ENCODE results near the gene TBX18. TPM values are rescaled to one million over a fixed set of nuclear protein-coding genes. Genes with fewer than 3 reads are reported as not detected.

Gene TBX18
- total and polyA plus RNA-seq, 2 of the 4 experiments (the other 2 are of a cell fraction), result 0.86 to 1.3 TPM

DNA sequence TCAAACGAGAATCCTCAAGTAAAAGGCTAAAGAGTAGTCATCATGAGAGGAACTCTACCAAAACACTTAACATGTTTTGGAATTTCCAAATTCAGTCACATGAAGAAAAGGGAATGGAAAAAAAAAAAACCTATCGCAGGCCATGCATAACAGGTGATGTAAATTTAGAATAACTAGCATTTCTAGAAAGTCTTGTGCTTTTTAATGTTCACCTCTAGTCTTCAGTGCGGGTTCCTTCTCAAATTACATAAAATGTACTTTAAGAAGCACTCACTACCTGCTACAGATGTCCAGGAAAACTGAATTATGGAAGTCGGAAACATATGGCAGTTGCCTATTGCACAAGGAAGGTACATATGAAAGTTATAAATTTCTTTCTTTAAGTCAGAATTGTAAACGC, 6.1 kb upstream of the TBX18 start:
- no peak overlapping the region for H2AK5ac ChIP-seq (ENCODE audit: low read depth, low read length)
- H3K36me3 ChIP-seq (ENCODE audit: control insufficient read depth, insufficient read depth, low read length), result no peaks in the 10 kb centered on the region
- CTCF ChIA-PET, result no interaction called here
- POLR2A ChIA-PET (ENCODE audit: unreplicated experiment), result no interaction called here
- H4K91ac ChIP-seq (ENCODE audit: insufficient read depth, low read depth, low read length), result no peak overlapping the region
- H4K20me1 ChIP-seq (ENCODE audit: insufficient read depth, low read length), result no peaks in the 10 kb centered on the region
- TF ChIP-seq RAD21 (IDR thresholded peaks at IDR 0.05; ENCODE audit: low read length) (no peak), MXI1 (IDR thresholded peaks at IDR 0.05; ENCODE audit: borderline replicate concordance, low read depth, low read length) (no peak), CEBPB (IDR thresholded peaks at IDR 0.05; ENCODE audit: low read depth, low read length) (no peak), MAFK (IDR thresholded peaks at IDR 0.05; ENCODE audit: low read depth, low read length) (no peak), RFX5 (IDR thresholded peaks at IDR 0.05; ENCODE audit: low read depth, low read length) (no peak), ELK1 (IDR thresholded peaks at IDR 0.05; ENCODE audit: borderline replicate concordance, low read depth, low read length) (no peak), FOS (IDR thresholded peaks at IDR 0.05; ENCODE audit: low read depth, low read length) (no peak), NFE2L2 (IDR thresholded peaks at IDR 0.05; ENCODE audit: low read depth, low read length) (no peak), BHLHE40 (IDR thresholded peaks at IDR 0.05; ENCODE audit: low read depth, low read length) (no peak), CTCF (conservative IDR thresholded peaks at IDR 0.05; ENCODE audit: low read depth, low read length) (no peak), RCOR1 (IDR thresholded peaks at IDR 0.05; ENCODE audit: insufficient replicate concordance, low read length) (no peak), CHD1 (IDR thresholded peaks at IDR 0.05; ENCODE audit: low read depth, low read length) (no peak), SMC3 (IDR thresholded peaks at IDR 0.05; ENCODE audit: low read depth, low read length) (no peak), USF2 (IDR thresholded peaks at IDR 0.05; ENCODE audit: low read depth, low read length) (no peak)
- H3K56ac ChIP-seq (ENCODE audit: extremely low read depth, insufficient read depth, low read length), result no peak overlapping the region
- no peak overlapping the region for H3K4me3 ChIP-seq (ENCODE audit: insufficient read depth, low read depth, low read length)
- H3K23ac ChIP-seq (ENCODE audit: low read depth, low read length), result no peak overlapping the region
- H3K4me1 ChIP-seq (ENCODE audit: control insufficient read depth, insufficient read depth, low read length), result no peaks in the 10 kb centered on the region
- no TSS peak for BruUV-seq (replicated peaks)
- DNase-seq (no peak), ATAC-seq (ENCODE audit: low read depth) (no peak)
- H2AK9ac ChIP-seq (replicated peaks; ENCODE audit: low read depth, low read length, poor library complexity), result no peak overlapping the region
- H3K4me2 ChIP-seq (ENCODE audit: low read depth, low read length), result no peak overlapping the region
- no peak overlapping the region for H2BK20ac ChIP-seq (ENCODE audit: low read depth, low read length)
- H2BK120ac ChIP-seq (ENCODE audit: low read depth, low read length), result no peak overlapping the region
- H3K27ac ChIP-seq (ENCODE audit: insufficient read depth, low read length), result no peak overlapping the region
- H3K79me1 ChIP-seq (ENCODE audit: low read depth in 1 of 2, low read length in 2 of 2), result no peaks in the 10 kb centered on the region
- dilution Hi-C loops (cut with HindIII; ENCODE audit: low sequenced_read_pairs, unreplicated experiment), result no loop called here
- no peak overlapping the region for H4K5ac ChIP-seq (ENCODE audit: low read depth, low read length)
- intact Hi-C loops (cut with micrococcal nuclease), result no loop called here
- H2BK5ac ChIP-seq (ENCODE audit: low read depth, low read length, poor library complexity, severe bottlenecking), result no peak overlapping the region
- H3K14ac ChIP-seq (replicated peaks; ENCODE audit: low read depth, low read length), result no peak overlapping the region
- WGBS, 2 experiments (ENCODE audit: extremely low coverage in 2 of 2, insufficient read length in 1 of 2), result no CpG with 5 or more reads among the region's 5 CpGs
- H3K4ac ChIP-seq (ENCODE audit: low read depth, low read length), result no peak overlapping the region
- no peak overlapping the region for H3K9ac ChIP-seq (ENCODE audit: low read depth, low read length)
- no peak overlapping the region for H3K18ac ChIP-seq (ENCODE audit: low read depth, low read length)
- peaks cover 9% of the 10 kb centered on the region for H3K9me3 ChIP-seq (ENCODE audit: control insufficient read depth, insufficient read depth, low read length)
- peaks cover 83% of the 10 kb centered on the region for H3K27me3 ChIP-seq (ENCODE audit: control insufficient read depth, insufficient read depth, low read length)
- H4K8ac ChIP-seq (ENCODE audit: low read depth in 2 of 2, low read length in 2 of 2), result no peak overlapping the region
- no peak overlapping the region for H2BK15ac ChIP-seq (ENCODE audit: low read depth, low read length)
- no peak overlapping the region for H2AFZ ChIP-seq (replicated peaks; ENCODE audit: low read length, poor library complexity)
- in situ Hi-C loops (cut with MboI; ENCODE audit: low sequenced_read_pairs), result no loop called here
- no peaks in the 10 kb centered on the region for H3K9me1 ChIP-seq (ENCODE audit: insufficient read depth, low read length)
